HG02852 (cell line): ENCODE results near the gene CSTA.

ENCODE experiments used
- ATAC-seq: cut with Tn5 transposase; IDR thresholded peaks from one replicate; pipeline ENCODE4 v1.9.1; 2021; ENCODE audit warnings: mild to moderate bottlenecking, moderate library complexity; ENCODE audit not compliant: unreplicated experiment

Gene CSTA

DNA sequence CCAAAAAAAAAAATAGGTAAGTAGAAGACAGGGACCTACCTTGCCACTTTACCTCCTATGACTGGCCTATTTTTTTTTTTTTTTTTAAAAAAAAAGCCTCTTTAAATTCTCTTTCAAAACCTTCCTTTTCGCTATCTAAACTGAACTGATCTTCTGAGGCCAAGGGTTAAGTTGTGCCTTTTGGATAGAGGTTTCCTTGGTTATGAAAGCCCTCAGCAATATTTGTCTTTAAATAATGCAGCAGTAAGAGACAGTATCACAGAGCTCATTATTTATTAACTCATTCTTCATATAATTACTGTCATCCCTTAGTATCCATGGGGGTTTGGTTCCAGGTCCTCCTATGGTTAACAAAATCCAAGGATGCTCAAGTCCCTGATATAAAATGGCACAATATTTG, 49.0 kb downstream of the CSTA start:
- ATAC-seq, result no peak

DNA sequence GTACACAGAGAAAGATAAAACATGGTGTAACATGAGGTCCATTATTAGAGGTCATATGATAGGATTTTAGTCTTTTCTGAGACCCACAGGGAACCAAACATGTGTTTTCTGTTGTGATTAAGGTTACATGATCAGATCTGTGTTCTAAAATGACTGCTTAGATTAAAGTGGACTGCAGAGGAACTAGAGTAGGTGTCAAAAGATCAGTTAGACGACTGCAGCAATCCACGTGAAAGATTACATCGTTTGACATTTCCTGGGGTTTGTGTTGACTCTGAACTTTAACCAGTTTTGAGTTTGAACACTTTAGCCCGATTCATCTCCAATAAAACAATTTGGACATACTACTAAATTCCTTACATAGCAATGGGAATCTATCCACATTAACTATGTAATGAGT, 52.9 kb downstream of the CSTA start:
- no peak for ATAC-seq

DNA sequence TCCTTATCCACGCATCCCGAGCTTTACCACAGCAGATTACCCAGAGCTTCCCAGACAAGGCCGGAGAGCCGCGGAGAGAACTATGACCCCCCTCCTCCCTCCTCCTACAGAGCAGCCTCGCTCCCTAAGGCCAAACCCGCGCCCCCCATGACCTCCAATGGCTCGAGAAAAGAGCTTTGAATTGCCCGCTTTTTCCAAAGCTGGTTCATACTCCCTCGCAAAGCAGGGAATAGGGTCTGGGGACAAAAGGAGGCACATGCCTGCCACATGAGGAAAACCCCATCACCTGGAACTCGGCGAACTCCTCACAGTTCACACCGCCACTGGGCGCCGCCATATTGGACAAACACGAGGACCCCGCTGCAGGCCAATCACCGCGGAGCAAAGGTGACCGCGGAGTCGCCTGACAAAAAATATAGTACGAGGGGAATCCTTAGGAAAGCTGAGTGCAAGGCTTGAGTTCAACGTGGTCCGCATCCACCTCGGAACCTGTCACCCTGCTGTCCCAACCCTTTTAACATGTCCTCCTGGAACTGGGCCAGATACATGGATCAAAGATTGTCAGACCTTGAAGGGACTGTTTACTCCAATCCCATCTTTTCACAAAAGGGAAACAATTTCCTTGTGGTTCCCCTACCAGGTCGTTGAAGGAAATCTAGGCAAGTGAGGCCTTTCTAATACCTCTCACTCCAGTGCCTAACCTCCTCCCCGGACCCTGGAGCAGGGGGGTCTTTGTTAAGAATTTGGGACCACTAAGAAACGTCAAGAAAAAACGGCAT, 58.0 kb downstream of the CSTA start, which contains the start of gene MIX23:
MIX23 (minus strand) TSS at position 344 of the 779 bp plus-strand sequence; CDS start at position 337, 7 bp downstream.
- peak; percentile 34 for ATAC-seq

DNA sequence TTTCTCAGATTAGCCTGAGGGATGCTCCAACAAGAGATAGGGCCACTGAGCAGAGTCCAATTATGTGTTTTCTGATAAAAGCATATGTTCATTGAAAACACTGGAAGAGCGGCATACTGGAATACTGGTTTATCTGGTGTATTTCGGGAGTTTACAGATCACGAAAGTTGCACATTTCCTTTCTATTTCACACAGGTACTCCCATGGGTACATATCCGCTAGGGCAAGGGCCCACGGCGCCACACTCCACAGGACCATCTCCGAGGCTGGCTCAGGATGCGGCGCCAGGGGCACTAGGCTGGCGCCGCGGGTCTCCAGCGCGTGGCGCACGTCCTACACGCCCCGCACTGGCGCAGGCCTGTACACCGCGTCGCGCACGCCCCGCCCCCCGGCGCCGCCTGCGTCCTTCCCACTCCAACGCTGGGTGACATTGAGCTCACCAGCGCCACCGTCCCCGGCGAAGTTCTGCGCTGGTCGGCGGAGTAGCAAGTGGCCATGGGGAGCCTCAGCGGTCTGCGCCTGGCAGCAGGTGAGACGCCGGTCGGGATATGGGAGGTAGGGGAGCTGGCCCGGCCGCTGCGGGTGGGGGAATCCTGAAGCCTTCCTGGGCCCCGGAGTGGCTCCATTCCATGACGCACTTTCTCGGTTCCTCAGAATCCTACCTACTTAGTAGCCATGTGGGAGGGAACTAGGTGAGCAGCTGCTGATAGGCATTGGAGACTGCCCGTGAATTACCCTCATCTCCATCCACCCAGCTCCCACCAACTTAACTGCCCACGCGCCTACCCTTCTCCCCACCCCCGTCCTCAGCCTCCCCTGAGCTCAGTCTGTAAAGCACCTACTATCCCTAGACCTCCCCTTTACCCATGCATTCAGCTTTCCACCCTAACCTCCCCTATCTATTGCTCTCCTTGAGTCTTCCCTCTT, 59.0 kb downstream of the CSTA start, which contains the start of gene FAM162A:
FAM162A (plus strand) TSS at position 412 of the 927 bp plus-strand sequence; CDS start at position 496, 84 bp downstream.
- ATAC-seq, result peak; percentile 91

DNA sequence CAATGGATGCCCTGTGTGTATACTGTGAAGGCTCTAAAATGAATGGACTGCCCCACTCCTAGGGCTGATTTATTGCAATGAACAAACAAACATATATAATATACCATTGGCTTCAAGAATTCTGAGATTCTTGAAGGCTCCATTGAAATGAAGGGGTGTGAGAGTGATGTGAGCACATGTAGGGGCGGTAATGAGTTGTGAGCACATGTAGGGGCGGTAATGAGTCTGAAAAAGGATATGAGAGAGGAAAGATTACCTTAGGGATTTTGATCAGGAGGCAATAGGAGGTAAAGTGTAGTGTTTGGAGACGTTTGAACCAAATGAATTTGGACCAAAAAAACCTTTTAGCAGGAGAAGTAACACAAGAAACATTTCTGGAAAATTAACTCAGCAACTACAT, 62.7 kb downstream of the CSTA start:
- no peak for ATAC-seq

DNA sequence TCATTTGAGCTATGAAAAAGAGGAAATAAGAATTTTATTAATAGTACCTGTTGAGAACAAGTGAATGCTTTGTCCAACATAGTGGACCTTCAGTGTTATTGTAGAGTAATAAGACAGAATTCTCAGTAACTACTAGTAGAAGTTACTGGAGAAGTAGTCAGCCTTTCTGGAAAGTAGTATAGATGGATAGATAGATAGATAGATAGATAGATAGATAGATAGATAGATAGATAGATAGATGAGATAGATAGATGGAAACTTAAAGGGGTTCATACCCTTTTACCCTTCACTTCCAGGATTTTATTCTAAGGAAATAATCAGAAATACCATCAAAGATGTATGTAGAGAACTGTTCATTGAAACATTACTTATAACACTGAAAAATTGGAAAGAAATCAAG, 64.1 kb downstream of the CSTA start:
- ATAC-seq, result no peak

DNA sequence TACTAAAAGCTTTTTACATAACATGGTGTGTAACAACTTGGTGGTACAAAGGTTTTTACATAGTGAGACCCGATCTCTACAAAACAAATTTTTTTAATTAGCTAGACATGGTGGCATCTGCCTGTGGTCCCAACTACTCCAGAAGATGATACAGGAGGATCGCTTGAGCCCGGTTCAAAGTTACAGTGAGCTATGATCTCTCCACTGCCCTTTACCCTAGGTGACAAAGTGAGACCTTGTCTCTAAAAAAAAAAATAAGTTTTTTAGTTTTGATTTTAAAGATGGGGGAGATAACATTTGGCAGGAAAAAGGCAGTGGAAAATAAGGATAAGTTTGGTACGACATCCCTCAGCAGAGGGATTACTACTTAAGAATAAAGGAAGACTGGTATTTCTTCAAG, 64.8 kb downstream of the CSTA start:
- ATAC-seq, result no peak

DNA sequence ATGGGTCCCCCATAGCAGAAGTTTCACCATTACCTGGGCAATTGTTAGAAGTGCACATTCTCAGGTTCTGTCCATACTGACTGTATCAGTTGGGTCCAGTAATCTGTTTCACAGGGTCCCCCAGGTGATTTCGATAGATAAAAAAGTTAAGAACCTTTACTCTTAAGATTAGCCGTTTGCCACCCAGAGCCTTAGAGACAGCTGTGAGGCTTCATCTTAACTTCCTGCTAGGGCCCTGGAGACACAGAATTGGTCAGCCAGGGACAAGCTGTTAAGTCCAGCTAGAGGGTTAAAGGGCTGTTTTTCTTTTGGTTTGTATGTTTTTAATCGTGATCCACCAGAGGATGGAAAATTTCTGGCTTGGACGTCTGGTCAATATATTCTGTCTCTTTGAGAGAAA, 65.6 kb downstream of the CSTA start:
- ATAC-seq, result no peak
